B cell (primary cell): ENCODE data around the gene PCDHB10.
"Not testable (repeated sequence)": the region's sequence is repeated elsewhere in the genome, so short reads cannot be mapped to it uniquely, and the experiment has no call there.

ENCODE experiments used
- CTCF ChIP-seq: fragments of 200-600 bp; IDR thresholded peaks from one replicate; pipeline ENCODE4 v1.8.0; 2022; ENCODE audit warnings: antibody characterized with exemption, mild to moderate bottlenecking
- EZH2 ChIP-seq: IDR thresholded peaks from 2 replicates; pipeline ENCODE4 v1.6.1; 2012; ENCODE audit warnings: borderline replicate concordance, low read depth, mild to moderate bottlenecking, moderate library complexity, low read length; ENCODE audit not compliant: insufficient read depth, poor library complexity, severe bottlenecking

GRCh38 chr5:141235922-141236321, 43.8 kb downstream of the PCDHB10 start:
- TF ChIP-seq EZH2, CTCF: not testable (repeated sequence)
